ENCODE data around the gene ZNF611.
"Not testable (repeated sequence)": the region's sequence is repeated elsewhere in the genome, so short reads cannot be mapped to it uniquely, and the experiment has no call there.

The ZNF611 gene

GRCh38 chr19:52710538-52710937 is 24.3 kb downstream of the ZNF611 start:
- TF ChIP-seq SPI1 (IDR thresholded peaks at IDR 0.05; ENCODE audit: low read depth, low read length) (no peak), POU2F2 (IDR thresholded peaks at IDR 0.05; ENCODE audit: low read depth, low read length) (no peak), PAX5 (IDR thresholded peaks at IDR 0.05; ENCODE audit: insufficient read depth, low read length, severe bottlenecking) (no peak), POLR2A (IDR thresholded peaks at IDR 0.05; ENCODE audit: low read depth, low read length) (no peak), POLR2AphosphoS5 (IDR thresholded peaks at IDR 0.05; ENCODE audit: low read depth, low read length) (no peak), TAF1 (IDR thresholded peaks at IDR 0.05; ENCODE audit: low read depth, low read length) (no peak)
- no peak for FAIRE-seq
- no peak for DNase-seq (ENCODE audit: insufficient read length, low spot score)

GRCh38 chr19:52705615-52706014 is 29.2 kb downstream of the ZNF611 start:
- FAIRE-seq; DNase-seq (ENCODE audit: insufficient read length, low spot score): not testable (repeated sequence)

GRCh38 chr19:52703917-52704316 is 30.9 kb downstream of the ZNF611 start:
- no peak for TF ChIP-seq POLR2A (IDR thresholded peaks at IDR 0.05; ENCODE audit: low read depth, low read length)
- no peak for TF ChIP-seq POLR2AphosphoS5 (IDR thresholded peaks at IDR 0.05; ENCODE audit: low read depth, low read length)
- TF ChIP-seq PAX5 (IDR thresholded peaks at IDR 0.05; ENCODE audit: insufficient read depth, low read length, severe bottlenecking), result no peak
- TF ChIP-seq POU2F2 (IDR thresholded peaks at IDR 0.05; ENCODE audit: low read depth, low read length), result no peak
- TF ChIP-seq SPI1 (IDR thresholded peaks at IDR 0.05; ENCODE audit: low read depth, low read length), result no peak
- TF ChIP-seq TAF1 (IDR thresholded peaks at IDR 0.05; ENCODE audit: low read depth, low read length), result no peak
- FAIRE-seq, result no peak
- no peak for DNase-seq (ENCODE audit: insufficient read length, low spot score)

GRCh38 chr19:52700673-52701072 is 34.2 kb downstream of the ZNF611 start:
- FAIRE-seq, result no peak
- no peak for DNase-seq (ENCODE audit: insufficient read length, low spot score)
- no peak for TF ChIP-seq POU2F2 (IDR thresholded peaks at IDR 0.05; ENCODE audit: low read depth, low read length)
- no peak for TF ChIP-seq PAX5 (IDR thresholded peaks at IDR 0.05; ENCODE audit: insufficient read depth, low read length, severe bottlenecking)
- TF ChIP-seq POLR2AphosphoS5 (IDR thresholded peaks at IDR 0.05; ENCODE audit: low read depth, low read length), result no peak
- no peak for TF ChIP-seq TAF1 (IDR thresholded peaks at IDR 0.05; ENCODE audit: low read depth, low read length)
- no peak for TF ChIP-seq POLR2A (IDR thresholded peaks at IDR 0.05; ENCODE audit: low read depth, low read length)
- no peak for TF ChIP-seq SPI1 (IDR thresholded peaks at IDR 0.05; ENCODE audit: low read depth, low read length)

GRCh38 chr19:52699555-52699954 is 35.3 kb downstream of the ZNF611 start:
- FAIRE-seq; DNase-seq (ENCODE audit: insufficient read length, low spot score): not testable (repeated sequence)

- DNase-seq (ENCODE audit: insufficient read length, low spot score) (no peak), FAIRE-seq (no peak)
- no peak for TF ChIP-seq SPI1 (IDR thresholded peaks at IDR 0.05; ENCODE audit: low read depth, low read length)
Measured at GRCh38 chr19:52695996-52696395, 38.8 kb downstream of the ZNF611 start.

GRCh38 chr19:52694921-52695320 is 39.9 kb downstream of the ZNF611 start:
- FAIRE-seq (no peak), DNase-seq (ENCODE audit: insufficient read length, low spot score) (no peak)
- TF ChIP-seq TAF1 (IDR thresholded peaks at IDR 0.05; ENCODE audit: low read depth, low read length) (no peak), POLR2A (IDR thresholded peaks at IDR 0.05; ENCODE audit: low read depth, low read length) (no peak), SPI1 (IDR thresholded peaks at IDR 0.05; ENCODE audit: low read depth, low read length) (no peak), POLR2AphosphoS5 (IDR thresholded peaks at IDR 0.05; ENCODE audit: low read depth, low read length) (no peak), PAX5 (IDR thresholded peaks at IDR 0.05; ENCODE audit: insufficient read depth, low read length, severe bottlenecking) (no peak), POU2F2 (IDR thresholded peaks at IDR 0.05; ENCODE audit: low read depth, low read length) (no peak)

- DNase-seq (ENCODE audit: insufficient read length, low spot score); FAIRE-seq: not testable (repeated sequence)
- peak; percentile 49 for TF ChIP-seq SPI1 (IDR thresholded peaks at IDR 0.05; ENCODE audit: low read depth, low read length)
Measured at GRCh38 chr19:52694281-52694680, 40.6 kb downstream of the ZNF611 start.

GRCh38 chr19:52692431-52693008 is 42.3 kb downstream of the ZNF611 start:
- no peak for DNase-seq (ENCODE audit: insufficient read length, low spot score)
- FAIRE-seq, result no peak
- no peak for TF ChIP-seq TAF1 (IDR thresholded peaks at IDR 0.05; ENCODE audit: low read depth, low read length)

GRCh38 chr19:52691737-52692136 is 43.1 kb downstream of the ZNF611 start:
- no peak for FAIRE-seq
- DNase-seq (ENCODE audit: insufficient read length, low spot score), result no peak
- no peak for TF ChIP-seq POLR2AphosphoS5 (IDR thresholded peaks at IDR 0.05; ENCODE audit: low read depth, low read length)
- no peak for TF ChIP-seq SPI1 (IDR thresholded peaks at IDR 0.05; ENCODE audit: low read depth, low read length)
- no peak for TF ChIP-seq PAX5 (IDR thresholded peaks at IDR 0.05; ENCODE audit: insufficient read depth, low read length, severe bottlenecking)
- TF ChIP-seq POU2F2 (IDR thresholded peaks at IDR 0.05; ENCODE audit: low read depth, low read length), result no peak
- no peak for TF ChIP-seq TAF1 (IDR thresholded peaks at IDR 0.05; ENCODE audit: low read depth, low read length)
- TF ChIP-seq POLR2A (IDR thresholded peaks at IDR 0.05; ENCODE audit: low read depth, low read length), result no peak

- TF ChIP-seq POLR2A (IDR thresholded peaks at IDR 0.05; ENCODE audit: low read depth, low read length), result no peak
- no peak for TF ChIP-seq PAX5 (IDR thresholded peaks at IDR 0.05; ENCODE audit: insufficient read depth, low read length, severe bottlenecking)
- TF ChIP-seq POU2F2 (IDR thresholded peaks at IDR 0.05; ENCODE audit: low read depth, low read length), result no peak
- no peak for TF ChIP-seq TAF1 (IDR thresholded peaks at IDR 0.05; ENCODE audit: low read depth, low read length)
- TF ChIP-seq SPI1 (IDR thresholded peaks at IDR 0.05; ENCODE audit: low read depth, low read length), result no peak
- no peak for TF ChIP-seq POLR2AphosphoS5 (IDR thresholded peaks at IDR 0.05; ENCODE audit: low read depth, low read length)
- FAIRE-seq, result no peak
Measured at GRCh38 chr19:52691215-52691610, 43.6 kb downstream of the ZNF611 start.

More at GRCh38 chr19:52691215-52691610, 43.6 kb downstream of the ZNF611 start:
- DNase-seq (ENCODE audit: insufficient read length, low spot score), result no peak

Measured in GM12891 (cell line).